ENCODE results near the gene PACSIN1. TPM values are rescaled to one million over a fixed set of nuclear protein-coding genes. Genes with fewer than 3 reads are reported as not detected.

PACSIN1 gene
- total RNA-seq, 4 donors from 2014 or later: 0.11 to 0.40 TPM; not detected in 2

DNA sequence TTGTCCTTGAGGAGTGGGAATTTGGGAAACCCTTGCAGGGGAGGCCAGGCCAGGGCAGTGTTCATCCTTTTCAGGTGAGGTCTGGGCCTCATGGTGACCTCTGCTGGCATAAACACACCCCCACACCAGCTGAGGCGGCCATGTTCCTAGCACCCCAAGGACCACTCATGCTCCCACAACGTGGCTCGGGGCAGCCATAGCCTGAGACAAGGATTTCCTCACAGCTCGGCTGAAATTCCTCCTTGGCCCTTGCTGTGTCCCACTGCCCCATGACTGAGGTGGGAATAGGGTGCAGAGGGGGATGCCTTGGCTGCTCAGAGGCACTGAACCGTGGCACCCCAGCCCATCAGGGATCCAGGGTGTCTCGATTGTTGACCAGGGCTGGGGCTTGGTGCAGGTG is 117.6 kb downstream of the PACSIN1 start:
- no peak overlapping the region for H3K4me3 ChIP-seq
- H3K27me3 ChIP-seq: no peaks in the 10 kb centered on the region
- H3K36me3 ChIP-seq: peaks cover 12% of the 10 kb centered on the region
- H3K9me3 ChIP-seq: no peaks in the 10 kb centered on the region
- H3K4me1 ChIP-seq: peaks cover 2% of the 10 kb centered on the region
- TF ChIP-seq POLR2A (IDR thresholded peaks at IDR 0.05) (no peak), POLR2AphosphoS5 (IDR thresholded peaks at IDR 0.05) (no peak), EP300 (IDR thresholded peaks at IDR 0.05) (no peak)
- TF ChIP-seq, protein P1, sequence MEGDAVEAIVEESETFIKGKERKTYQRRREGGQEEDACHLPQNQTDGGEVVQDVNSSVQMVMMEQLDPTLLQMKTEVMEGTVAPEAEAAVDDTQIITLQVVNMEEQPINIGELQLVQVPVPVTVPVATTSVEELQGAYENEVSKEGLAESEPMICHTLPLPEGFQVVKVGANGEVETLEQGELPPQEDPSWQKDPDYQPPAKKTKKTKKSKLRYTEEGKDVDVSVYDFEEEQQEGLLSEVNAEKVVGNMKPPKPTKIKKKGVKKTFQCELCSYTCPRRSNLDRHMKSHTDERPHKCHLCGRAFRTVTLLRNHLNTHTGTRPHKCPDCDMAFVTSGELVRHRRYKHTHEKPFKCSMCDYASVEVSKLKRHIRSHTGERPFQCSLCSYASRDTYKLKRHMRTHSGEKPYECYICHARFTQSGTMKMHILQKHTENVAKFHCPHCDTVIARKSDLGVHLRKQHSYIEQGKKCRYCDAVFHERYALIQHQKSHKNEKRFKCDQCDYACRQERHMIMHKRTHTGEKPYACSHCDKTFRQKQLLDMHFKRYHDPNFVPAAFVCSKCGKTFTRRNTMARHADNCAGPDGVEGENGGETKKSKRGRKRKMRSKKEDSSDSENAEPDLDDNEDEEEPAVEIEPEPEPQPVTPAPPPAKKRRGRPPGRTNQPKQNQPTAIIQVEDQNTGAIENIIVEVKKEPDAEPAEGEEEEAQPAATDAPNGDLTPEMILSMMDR (IDR thresholded peaks at IDR 0.05): peak in 1 of 2 donors; percentile 5
- WGBS: 100% methylated on average over 1 of the region's 6 CpGs
- H3K27ac ChIP-seq: no peak overlapping the region
- DNase-seq (ENCODE audit: low spot score in 2 of 2): no peak

DNA sequence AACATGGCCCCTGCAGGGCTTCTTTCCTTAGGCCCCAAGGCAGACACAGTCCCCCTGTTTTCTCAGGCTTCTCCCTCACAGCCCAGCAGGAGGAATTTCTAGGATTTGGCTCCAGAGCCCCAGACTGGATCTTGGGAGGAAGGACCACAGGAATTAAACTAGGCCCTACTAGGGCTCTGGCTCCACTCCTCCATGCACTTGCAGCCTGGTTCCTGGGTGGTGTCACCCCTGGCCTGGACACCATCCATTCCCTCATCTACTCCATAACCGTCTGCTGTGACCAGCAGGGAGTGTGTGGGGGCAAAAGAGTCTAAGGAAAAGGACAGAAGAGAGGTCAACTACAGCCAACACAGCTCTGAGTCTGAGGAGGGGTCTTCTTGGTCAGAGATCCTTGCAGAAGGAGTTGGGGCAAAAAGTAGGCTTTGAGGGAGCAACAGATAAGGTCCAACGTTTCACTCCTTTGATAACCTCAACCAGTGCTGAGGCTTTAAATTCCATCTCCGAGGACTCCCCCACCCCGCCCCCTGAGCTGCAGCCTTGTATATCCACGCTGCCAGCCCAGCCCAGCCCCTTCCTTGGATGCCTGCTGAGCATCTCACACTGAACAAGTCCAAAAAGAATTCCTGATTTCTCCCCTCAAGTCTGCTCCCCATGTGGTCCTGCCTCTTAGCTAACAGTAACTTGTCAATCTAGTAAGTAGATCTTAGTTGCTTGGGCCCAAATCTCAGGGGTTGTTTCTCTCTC is 118.2 kb downstream of the PACSIN1 start:
- 72% methylated on average over 5 of the region's 5 CpGs for WGBS
- Histone ChIP-seq H3K9me3 (no peaks in the 10 kb centered on the region), H3K4me3 (no peak overlapping the region)

DNA sequence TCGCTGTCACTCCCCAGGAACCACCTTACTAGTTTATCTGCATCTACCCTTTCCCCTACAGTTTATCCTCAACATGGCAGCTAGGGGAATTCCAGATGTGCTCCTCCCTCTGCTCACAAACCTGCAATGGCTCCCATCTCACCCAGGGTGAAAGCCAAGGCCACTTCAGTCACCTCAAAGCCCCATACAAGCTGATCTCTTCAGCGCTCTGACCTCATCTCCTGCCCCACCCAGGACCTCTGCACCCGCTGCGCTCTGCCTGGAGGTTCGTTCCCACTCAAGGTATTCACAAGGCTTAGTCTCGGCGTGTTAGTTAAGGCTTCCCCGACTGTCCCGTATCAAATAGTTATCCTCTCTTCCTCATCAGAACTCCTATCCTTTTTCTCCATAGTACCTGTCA is 118.8 kb downstream of the PACSIN1 start:
- H3K4me3 ChIP-seq: no peak overlapping the region
- 93% methylated on average over 9 of the region's 9 CpGs for WGBS
- DNase-seq (ENCODE audit: low spot score in 2 of 2): no peak
- no peaks in the 10 kb centered on the region for H3K9me3 ChIP-seq
- no peak for TF ChIP-seq POLR2AphosphoS5 (IDR thresholded peaks at IDR 0.05)
- TF ChIP-seq, protein P1 (IDR thresholded peaks at IDR 0.05): no peak
- H3K27me3 ChIP-seq: no peaks in the 10 kb centered on the region
- H3K4me1 ChIP-seq: peaks cover 2% of the 10 kb centered on the region
- no peak overlapping the region for H3K27ac ChIP-seq
- peaks cover 22% of the 10 kb centered on the region for H3K36me3 ChIP-seq

More for the DNA sequence above, 118.2 kb downstream of the PACSIN1 start:
- TF ChIP-seq, protein P1 (IDR thresholded peaks at IDR 0.05): no peak
- TF ChIP-seq EP300 (IDR thresholded peaks at IDR 0.05): no peak
- no peak for TF ChIP-seq POLR2A (IDR thresholded peaks at IDR 0.05)
- TF ChIP-seq POLR2AphosphoS5 (IDR thresholded peaks at IDR 0.05): no peak
- peaks cover 15% of the 10 kb centered on the region for H3K36me3 ChIP-seq
- no peaks in the 10 kb centered on the region for H3K27me3 ChIP-seq
- peaks cover 2% of the 10 kb centered on the region for H3K4me1 ChIP-seq
- DNase-seq (ENCODE audit: low spot score in 2 of 2): no peak
- no peak overlapping the region for H3K27ac ChIP-seq

Other genes starting within 250 kb of the PACSIN1 start
- gene HMGA1, start 229.2 kb upstream of the PACSIN1 start, total RNA-seq: 100 to 1,000 TPM in 3 of 4 donors, 10 to 100 TPM in 1; 93.3 to 127 (median 111) TPM
- 10 to 100 TPM; 45.2 to 58.8 (median 51.2) TPM for gene SMIM29, start 217.1 kb upstream of the PACSIN1 start, total RNA-seq
- gene NUDT3, start 73.4 kb upstream of the PACSIN1 start, total RNA-seq: 10 to 100 TPM; 23.2 to 34.6 (median 28.0) TPM
- 1,000 to 10,000 TPM; 1,674 to 3,777 (median 3,332) TPM for gene RPS10, start 40.0 kb upstream of the PACSIN1 start, total RNA-seq
- 10 to 100 TPM; 25.0 to 45.9 (median 32.3) TPM for gene SPDEF, start 90.3 kb downstream of the PACSIN1 start, total RNA-seq
- 10 to 100 TPM; 65.0 to 86.5 (median 69.6) TPM for gene ILRUN, start 230.7 kb downstream of the PACSIN1 start, total RNA-seq